SK-N-SH (cell line): ENCODE measurements around the gene PAX2. TPM values are rescaled to one million over a fixed set of nuclear protein-coding genes. Genes with fewer than 3 reads are reported as not detected.

Experiments used
- CTCF ChIA-PET: fragments of 300-600, 350-600 bp; formaldehyde crosslinking; extraction: SDS; loops from one replicate; lab custom pipeline; 2021; lab: Yijun Ruan, JAX
- POLR2A ChIA-PET: fragments of 350-600 bp; sonication (Branson Sonifier 250); formaldehyde crosslinking; extraction: SDS; loops from one replicate; lab custom pipeline; 2020; ENCODE audit warnings: antibody characterized with exemption, inconsistent platforms; lab: Yijun Ruan, JAX
- DNase-seq: peaks from one replicate; pipeline ENCODE4 v3.0.0; 2012
- H2AFZ ChIP-seq: fragments of 200-600 bp; sonication (generic); 2 replicates; pipeline ENCODE4 v1.8.1; 2016; ENCODE audit warnings: antibody characterized with exemption, mild to moderate bottlenecking, low read depth
- H3F3A ChIP-seq: fragments of 200-600 bp; sonication (generic); replicated peaks from 2 replicates; pipeline ENCODE3; 2016; ENCODE audit warnings: antibody characterized with exemption, mild to moderate bottlenecking; ENCODE audit not compliant: insufficient read depth
- H3K27ac ChIP-seq, 2 experiments: fragments of 200-500 bp in 1 of 2; fragments of 200-600 bp in 1 of 2; sonication (Bioruptor generic) in 1 of 2; sonication (generic), shearing (Covaris generic) in 1 of 2; 2 replicates each; pipeline versions ENCODE4 v1.5.1 to v1.6.1; 2014 to 2016; ENCODE audit warnings: low read depth in 2 of 2, inconsistent platforms in 1 of 2, low read length in 1 of 2, mild to moderate bottlenecking in 1 of 2, mixed read lengths in 1 of 2
- H3K27me3 ChIP-seq: fragments of 200-600 bp; sonication (generic), shearing (Covaris generic); 2 replicates; pipeline ENCODE4 v1.6.1; 2016; ENCODE audit warnings: mixed run types; ENCODE audit not compliant: insufficient read depth
- H3K36me3 ChIP-seq, 2 experiments: fragments of 200-500 bp in 1 of 2; fragments of 200-600 bp in 1 of 2; sonication (Bioruptor generic) in 1 of 2; sonication (generic) in 1 of 2; replicated peaks in 1 of 2; 2 replicates each; pipeline versions ENCODE3 to v1.5.1; 2014 to 2016; ENCODE audit warnings: low read length in 1 of 2, mild to moderate bottlenecking in 1 of 2; ENCODE audit not compliant: insufficient read depth in 2 of 2, control insufficient read depth in 1 of 2
- H3K4me1 ChIP-seq, 2 experiments: fragments of 200-500 bp in 1 of 2; fragments of 200-600 bp in 1 of 2; sonication (Bioruptor generic) in 1 of 2; sonication (generic), shearing (Covaris generic) in 1 of 2; 2 replicates each; pipeline versions ENCODE4 v1.5.1 to v1.6.1; 2014 to 2016; ENCODE audit warnings: low read depth in 1 of 2, low read length in 1 of 2, mixed run types in 1 of 2; ENCODE audit not compliant: insufficient read depth in 2 of 2, control insufficient read depth in 1 of 2
- H3K4me2 ChIP-seq: fragments of 200-600 bp; sonication (generic), shearing (Covaris generic); 2 replicates; pipeline ENCODE4 v1.6.1; 2017; ENCODE audit warnings: mixed run types
- H3K4me3 ChIP-seq, 2 experiments: fragments of 200-500 bp in 1 of 2; fragments of 200-600 bp in 1 of 2; sonication (Bioruptor generic) in 1 of 2; sonication (generic), shearing (Covaris generic) in 1 of 2; 2 replicates each; pipeline versions ENCODE4 v1.5.1 to v1.8.1; 2014 to 2016; ENCODE audit warnings: low read depth in 2 of 2, inconsistent platforms in 1 of 2, low read length in 1 of 2, mild to moderate bottlenecking in 1 of 2, mixed read lengths in 1 of 2, moderate library complexity in 1 of 2
- H3K79me2 ChIP-seq: fragments of 200-600 bp; sonication (generic); 2 replicates; pipeline ENCODE4 v1.8.1; 2017; ENCODE audit warnings: mild to moderate bottlenecking; ENCODE audit not compliant: insufficient read depth
- H3K9ac ChIP-seq: fragments of 200-600 bp; sonication (generic); 2 replicates; pipeline ENCODE4 v1.6.1; 2017; ENCODE audit warnings: mixed run types
- H3K9me2 ChIP-seq: fragments of 200-600 bp; sonication (generic); 2 replicates; pipeline ENCODE4 v1.6.1; 2017; ENCODE audit warnings: mixed run types
- H3K9me3 ChIP-seq: fragments of 200-600 bp; sonication (generic); 2 replicates; pipeline ENCODE4 v1.6.1; 2017; ENCODE audit warnings: mixed run types, mild to moderate bottlenecking, moderate library complexity
- H4K20me1 ChIP-seq: fragments of 200-600 bp; sonication (generic); 2 replicates; pipeline ENCODE4 v1.6.1; 2017; ENCODE audit warnings: mild to moderate bottlenecking, mixed run types; ENCODE audit not compliant: insufficient read depth
- CHD2 ChIP-seq: fragments of 150-350 bp; IDR thresholded peaks from 2 replicates; pipeline ENCODE4 v1.6.1; 2018; ENCODE audit warnings: low read length; ENCODE audit not compliant: partially characterized antibody
- CTCF ChIP-seq: fragments of 200-600 bp; sonication (generic); IDR thresholded peaks from 2 replicates; pipeline ENCODE4 v1.6.1; 2017; ENCODE audit warnings: antibody characterized with exemption, mild to moderate bottlenecking, moderate library complexity
- FOXM1 ChIP-seq: IDR thresholded peaks from 2 replicates; pipeline ENCODE4 v1.4.0; 2012; ENCODE audit warnings: low read depth, mild to moderate bottlenecking
- JUND ChIP-seq: IDR thresholded peaks from 2 replicates; pipeline ENCODE4 v1.4.0; 2012
- NRF1 ChIP-seq: IDR thresholded peaks from 2 replicates; pipeline ENCODE4 v1.6.1; 2012; ENCODE audit warnings: low read depth, mild to moderate bottlenecking, low read length
- POLR2AphosphoS5 ChIP-seq: IDR thresholded peaks from 2 replicates; pipeline ENCODE4 v1.6.1; 2012; ENCODE audit warnings: low read depth, low read length
- RFX5 ChIP-seq: IDR thresholded peaks from 2 replicates; pipeline ENCODE4 v1.6.1; 2012; ENCODE audit warnings: mild to moderate bottlenecking, improper control_type of control experiment, low read length
- RXRA ChIP-seq: IDR thresholded peaks from 2 replicates; pipeline ENCODE4 v1.4.0; 2012; ENCODE audit warnings: low read depth, mild to moderate bottlenecking, borderline replicate concordance
- SIN3A ChIP-seq: IDR thresholded peaks from 2 replicates; pipeline ENCODE4 v1.6.1; 2012; ENCODE audit warnings: low read depth, mild to moderate bottlenecking, low read length, moderate library complexity, borderline replicate concordance
- SMC3 ChIP-seq: IDR thresholded peaks from 2 replicates; pipeline ENCODE4 v1.6.1; 2012; ENCODE audit warnings: low read depth, low read length, improper control_type of control experiment
- TAF1 ChIP-seq: IDR thresholded peaks from 2 replicates; pipeline ENCODE4 v1.6.1; 2012; ENCODE audit warnings: low read depth, mild to moderate bottlenecking, low read length, moderate library complexity, borderline replicate concordance
- TEAD4 ChIP-seq: IDR thresholded peaks from 2 replicates; pipeline ENCODE4 v1.4.0; 2012; ENCODE audit warnings: mild to moderate bottlenecking, borderline replicate concordance; ENCODE audit not compliant: insufficient read depth
- USF1 ChIP-seq: IDR thresholded peaks from 2 replicates; pipeline ENCODE4 v1.4.0; 2012; ENCODE audit warnings: low read depth, borderline replicate concordance
- WGBS: methylation state at CpG from one replicate; pipeline ENCODE4 v1.1.6; 2017; ENCODE audit warnings: low lambda C conversion rate; 5-methylcytosine and 5-hydroxymethylcytosine counted together
- polyA plus RNA-seq, 3 experiments: library from polyadenylated mRNA; depleted of rRNA; stranded (reverse); fragments of >200 nt; gene quantifications; 2 replicates each; pipeline ENCODE4 v1.2.3, GENCODE V29; 2012

Gene PAX2
- polyA plus RNA-seq, 1 of the 3 experiments (the other 2 are of a cell fraction): not detected

GRCh38 chr10:100824886-100825285 lies 79.5 kb downstream of the PAX2 start:
- WGBS: 32% methylated on average over 2 of the region's 3 CpGs
- TF ChIP-seq CHD2: no peak
- TF ChIP-seq POLR2AphosphoS5: no peak
- no peak for TF ChIP-seq SIN3A
- no peak for TF ChIP-seq RFX5
- TF ChIP-seq SMC3: no peak
- TF ChIP-seq RXRA: no peak
- TF ChIP-seq TEAD4: no peak
- TF ChIP-seq TAF1: no peak
- no peak for TF ChIP-seq FOXM1
- CTCF ChIA-PET: interaction anchor here (1.0 to 5.6 kb wide), 14 partner anchors 10 to 262 kb away, joined by 3 to 54 read pairs (median 6); partner anchors contain the start of gene PAX2

GRCh38 chr10:100825325-100825875 lies 80.0 kb downstream of the PAX2 start:
- TF ChIP-seq CHD2 (no peak), JUND (no peak), USF1 (no peak), CTCF (no peak), NRF1 (no peak)
- Histone ChIP-seq H4K20me1 (no peaks in the 10 kb centered on the region), H3K27me3 (peaks cover 51% of the 10 kb centered on the region), H3K27ac (no peak overlapping the region), H3K79me2 (no peaks in the 10 kb centered on the region), H3K9me3 (no peaks in the 10 kb centered on the region), H3K4me2 (no peak overlapping the region), H3K9ac (no peak overlapping the region), H3K36me3 (no peaks in the 10 kb centered on the region), H3K9me2 (no peaks in the 10 kb centered on the region), H3K4me1 (peaks cover 0 to 17% of the 10 kb centered on the region in 2 experiments; a peak in 1 of 4 replicates), H3K4me3 (no peak overlapping the region), H2AFZ (no peak overlapping the region), H3F3A (no peaks in the 10 kb centered on the region)
- DNase-seq: no peak
- POLR2A ChIA-PET: no interaction called here
- CTCF ChIA-PET: interaction anchor here (0.6 to 5.6 kb wide), 17 partner anchors 8 to 263 kb away, joined by 3 to 54 read pairs (median 4); partner anchors contain the start of gene PAX2
- WGBS: 70% methylated on average over 2 of the region's 2 CpGs

More at GRCh38 chr10:100824886-100825285, 79.5 kb downstream of the PAX2 start:
- H3K4me2 ChIP-seq: no peak overlapping the region
- no peak overlapping the region for H3K27ac ChIP-seq
- H3K79me2 ChIP-seq: no peaks in the 10 kb centered on the region
- H4K20me1 ChIP-seq: no peaks in the 10 kb centered on the region
- no peak overlapping the region for H3K4me3 ChIP-seq
- no peak overlapping the region for H3K9ac ChIP-seq
- peaks cover 46% of the 10 kb centered on the region for H3K27me3 ChIP-seq
- H3K36me3 ChIP-seq: no peaks in the 10 kb centered on the region
- H3F3A ChIP-seq: no peaks in the 10 kb centered on the region
- no peaks in the 10 kb centered on the region for H3K9me2 ChIP-seq
- no peaks in the 10 kb centered on the region for H3K9me3 ChIP-seq
- POLR2A ChIA-PET: no interaction called here
- no peak for DNase-seq
- no peak overlapping the region for H2AFZ ChIP-seq
- peaks cover 0 to 17% of the 10 kb centered on the region in 2 experiments; a peak in 1 of 4 replicates for H3K4me1 ChIP-seq
